ENCODE measurements around the gene MRPL38. TPM values are rescaled to one million over a fixed set of nuclear protein-coding genes. Genes with fewer than 3 reads are reported as not detected.

The MRPL38 gene
- total RNA-seq, 1 donor from 2014 or later, result 49.4 TPM

DNA sequence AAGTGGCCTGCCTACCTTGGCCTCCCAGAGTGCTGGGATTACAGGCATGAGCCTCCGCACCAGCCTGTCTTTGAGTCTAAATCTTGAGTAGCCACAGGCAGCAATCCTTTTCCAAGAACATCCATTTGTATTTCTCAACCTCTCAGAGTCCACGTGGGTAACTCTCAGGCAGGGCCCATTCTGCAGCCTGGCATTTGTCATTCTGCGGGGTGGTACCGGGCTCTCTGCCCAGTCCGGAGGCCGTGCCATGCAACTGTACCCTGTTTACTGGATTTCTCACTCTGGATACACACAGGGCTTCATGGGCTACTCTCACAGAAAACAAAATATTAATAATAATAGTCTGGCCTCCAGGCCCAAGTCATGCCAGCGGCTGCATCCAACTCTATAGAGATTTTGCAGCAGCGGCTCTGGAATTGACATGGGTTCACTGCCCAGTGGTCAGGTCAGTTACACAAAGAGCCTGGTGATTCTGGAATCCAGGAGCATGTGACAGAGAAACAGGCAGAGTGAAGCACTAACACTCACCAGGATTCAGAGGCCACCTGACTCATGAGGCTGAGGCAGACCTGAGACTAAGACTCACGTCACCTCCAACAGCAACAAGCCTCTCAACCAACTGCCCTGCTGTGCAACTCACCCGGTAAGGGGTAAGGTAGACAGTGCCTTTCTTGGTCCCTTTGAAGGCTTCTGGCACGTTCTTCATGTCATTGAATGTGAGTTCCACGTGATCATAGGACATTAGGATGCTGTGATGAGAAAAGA lies 53.6 kb downstream of the MRPL38 start:
- TF ChIP-seq CTCF (IDR thresholded peaks at IDR 0.05; ENCODE audit: insufficient read depth, low read length, poor library complexity, severe bottlenecking), result no peak
- no peaks in the 10 kb centered on the region for H3K27me3 ChIP-seq (ENCODE audit: control insufficient read depth, insufficient read depth, low read length)
- no peak overlapping the region for H3K4me3 ChIP-seq (ENCODE audit: low read depth, low read length)
- H3K36me3 ChIP-seq (ENCODE audit: control insufficient read depth, insufficient read depth, low read length), result peaks cover 5% of the 10 kb centered on the region
- DNase-seq (ENCODE audit: low read depth), result no peak

GRCh38 chr17:75849724-75850123 lies 55.0 kb downstream of the MRPL38 start:
- Histone ChIP-seq H3K4me3 (ENCODE audit: low read depth, low read length) (no peak overlapping the region), H3K27me3 (ENCODE audit: control insufficient read depth, insufficient read depth, low read length) (no peaks in the 10 kb centered on the region), H3K36me3 (ENCODE audit: control insufficient read depth, insufficient read depth, low read length) (peaks cover 5% of the 10 kb centered on the region)
- no peak for TF ChIP-seq CTCF (IDR thresholded peaks at IDR 0.05; ENCODE audit: insufficient read depth, low read length, poor library complexity, severe bottlenecking)
- no peak for DNase-seq (ENCODE audit: low read depth)

GRCh38 chr17:75849279-75849646 lies 55.4 kb downstream of the MRPL38 start:
- DNase-seq (ENCODE audit: low read depth), result no peak
- Histone ChIP-seq H3K36me3 (ENCODE audit: control insufficient read depth, insufficient read depth, low read length) (peaks cover 5% of the 10 kb centered on the region), H3K4me3 (ENCODE audit: low read depth, low read length) (no peak overlapping the region), H3K27me3 (ENCODE audit: control insufficient read depth, insufficient read depth, low read length) (no peaks in the 10 kb centered on the region)
- TF ChIP-seq CTCF (IDR thresholded peaks at IDR 0.05; ENCODE audit: insufficient read depth, low read length, poor library complexity, severe bottlenecking), result no peak

Other genes with a start within 250 kb of the MRPL38 start
- 18.7 and 29.5 TPM in 2 replicates for gene RECQL5, start 237.7 kb downstream of the MRPL38 start, total RNA-seq
- 58.6 and 59.6 TPM in 2 replicates for gene SAP30BP, start 237.5 kb downstream of the MRPL38 start, total RNA-seq
- 17.8 and 27.9 TPM in 2 replicates for gene ITGB4, start 183.4 kb downstream of the MRPL38 start, total RNA-seq
- gene GALK1, start 139.7 kb downstream of the MRPL38 start, total RNA-seq, result 18.7 and 21.2 TPM in 2 replicates
- gene UNK, start 120.1 kb downstream of the MRPL38 start, total RNA-seq, result 18.6 and 23.7 TPM in 2 replicates
- 14.0 and 17.9 TPM in 2 replicates for gene UNC13D, start 60.5 kb downstream of the MRPL38 start, total RNA-seq
- 93.3 and 105 TPM in 2 replicates for gene WBP2, start 49.5 kb downstream of the MRPL38 start, total RNA-seq
- gene TRIM47, start 26.3 kb downstream of the MRPL38 start, total RNA-seq, result 56.5 and 75.8 TPM in 2 replicates
- gene TRIM65, start 7.9 kb downstream of the MRPL38 start, total RNA-seq, result 22.7 and 31.8 TPM in 2 replicates
- 3.8 and 7.3 TPM in 2 replicates for gene FBF1, start 36.2 kb upstream of the MRPL38 start, total RNA-seq
- 40.1 and 41.1 TPM in 2 replicates for gene ACOX1, start 74.3 kb upstream of the MRPL38 start, total RNA-seq
- 28.9 and 42.0 TPM in 2 replicates for gene TEN1, start 74.4 kb upstream of the MRPL38 start, total RNA-seq
- gene CDK3, start 96.0 kb upstream of the MRPL38 start, total RNA-seq, result 7.4 and 11.5 TPM in 2 replicates
- 8.5 and 8.8 TPM in 2 replicates for gene EVPL, start 122.4 kb upstream of the MRPL38 start, total RNA-seq
- 45.7 and 53.2 TPM in 2 replicates for gene SRP68, start 167.6 kb upstream of the MRPL38 start, total RNA-seq
- 0.33 and 0.34 TPM in 2 replicates for gene GALR2, start 169.9 kb upstream of the MRPL38 start, total RNA-seq
- gene ZACN, start 174.3 kb upstream of the MRPL38 start, total RNA-seq, result not detected in 2 replicates
- 80.1 and 88.9 TPM in 2 replicates for gene EXOC7, start 198.9 kb upstream of the MRPL38 start, total RNA-seq
- gene FOXJ1, start 236.4 kb upstream of the MRPL38 start, total RNA-seq, result 2.3 and 3.0 TPM in 2 replicates

Measured in kidney epithelial cell (primary cell).